GM12872 (cell line): ENCODE data around the gene ADGRG6.

ENCODE experiments used
- CTCF ChIP-seq: IDR thresholded peaks from 3 replicates; pipeline ENCODE4 v1.5.1; 2011; ENCODE audit warnings: low read depth, mild to moderate bottlenecking, low read length, moderate library complexity; ENCODE audit not compliant: insufficient read depth

The ADGRG6 gene

GRCh38 chr6:142280265-142280664 lies 21.5 kb upstream of the ADGRG6 start:
- TF ChIP-seq CTCF, result no peak

GRCh38 chr6:142280927-142281326 lies 20.9 kb upstream of the ADGRG6 start:
- no peak for TF ChIP-seq CTCF

GRCh38 chr6:142284419-142284818 lies 17.4 kb upstream of the ADGRG6 start:
- no peak for TF ChIP-seq CTCF

- TF ChIP-seq CTCF, result no peak
These were observed 16.3 kb upstream of the ADGRG6 start for GRCh38 chr6:142285235-142286087.

GRCh38 chr6:142286088-142286409 lies 15.8 kb upstream of the ADGRG6 start:
- no peak for TF ChIP-seq CTCF

GRCh38 chr6:142289687-142290086 lies 12.1 kb upstream of the ADGRG6 start:
- no peak for TF ChIP-seq CTCF

GRCh38 chr6:142290851-142291250 lies 11.0 kb upstream of the ADGRG6 start:
- TF ChIP-seq CTCF, result no peak

GRCh38 chr6:142291512-142291911 lies 10.3 kb upstream of the ADGRG6 start:
- TF ChIP-seq CTCF, result no peak
